NCI-H69 (cell line): ENCODE measurements around the gene RAB1B.
"Not testable (repeated sequence)": the region's sequence is repeated elsewhere in the genome, so short reads cannot be mapped to it uniquely, and the experiment has no call there.

Experiments
- DNase-seq: peaks from one replicate; lab custom pipeline; 2025; lab: John Stamatoyannopoulos, UW

The RAB1B gene

DNA sequence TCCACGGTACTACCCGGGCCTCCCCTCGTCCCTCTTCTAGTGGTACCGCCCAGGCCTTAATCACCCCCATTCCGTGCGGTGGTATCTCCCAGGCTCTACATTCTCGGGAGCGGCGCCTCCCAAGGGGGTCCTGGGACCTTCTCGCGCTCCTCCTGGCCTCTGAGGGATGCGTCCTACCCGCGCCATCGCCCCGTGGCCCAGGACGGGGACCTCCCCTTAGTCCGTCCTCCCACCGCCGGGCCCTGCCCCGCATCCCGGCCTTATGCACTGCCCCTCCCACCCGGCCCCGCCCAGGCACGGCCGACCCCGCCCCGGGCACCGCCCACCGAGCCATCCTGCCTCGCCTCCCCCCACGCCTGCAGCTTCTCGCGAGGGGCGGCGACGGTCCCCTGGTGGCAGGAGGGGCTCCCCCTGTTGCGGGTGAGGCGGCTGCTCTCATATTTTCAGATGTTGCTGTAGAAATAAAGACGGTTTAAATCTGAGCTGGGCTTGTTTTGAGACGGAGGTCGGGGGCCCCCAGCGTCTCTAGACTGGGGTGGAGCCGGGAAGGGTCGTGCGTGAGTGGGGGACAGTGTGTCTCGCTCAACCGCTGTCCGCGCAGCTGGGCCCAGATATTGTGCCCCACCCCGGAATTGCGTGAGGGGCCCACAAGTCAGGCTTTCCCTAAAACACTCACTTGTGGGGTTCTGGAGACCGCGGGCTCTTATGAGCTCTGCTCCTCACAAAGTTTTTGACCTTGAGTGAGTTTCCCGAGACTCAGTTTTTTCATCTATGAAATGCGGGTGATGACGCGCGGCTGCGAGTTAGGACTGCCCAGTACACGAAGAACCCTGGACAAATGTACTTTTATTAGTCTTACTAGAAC lies 828 bp upstream of the RAB1B start:
- DNase-seq = peak; percentile 95

GRCh38 chr11:66268952-66269905 lies 790 bp downstream of the RAB1B start:
- peak; percentile 67 for DNase-seq

DNA sequence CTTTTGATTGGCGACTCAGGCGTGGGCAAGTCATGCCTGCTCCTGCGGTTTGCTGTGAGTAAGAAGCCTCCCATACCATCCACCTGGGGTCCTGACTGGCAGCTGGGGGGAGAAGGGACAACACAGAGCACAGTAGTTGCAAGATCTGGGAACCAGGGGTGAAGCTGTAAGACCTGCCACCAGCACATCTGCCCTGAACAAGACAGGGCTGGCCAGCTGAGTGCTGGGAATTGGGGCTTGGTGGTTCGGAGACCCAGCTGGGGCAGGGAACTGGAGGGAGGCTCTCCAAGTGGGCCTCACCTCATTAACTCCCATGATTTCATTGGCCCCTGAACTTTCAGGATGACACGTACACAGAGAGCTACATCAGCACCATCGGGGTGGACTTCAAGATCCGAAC lies 3.4 kb downstream of the RAB1B start:
- no peak for DNase-seq

- no peak for DNase-seq
Measured at GRCh38 chr11:66272596-66272995, 4.2 kb downstream of the RAB1B start.

DNA sequence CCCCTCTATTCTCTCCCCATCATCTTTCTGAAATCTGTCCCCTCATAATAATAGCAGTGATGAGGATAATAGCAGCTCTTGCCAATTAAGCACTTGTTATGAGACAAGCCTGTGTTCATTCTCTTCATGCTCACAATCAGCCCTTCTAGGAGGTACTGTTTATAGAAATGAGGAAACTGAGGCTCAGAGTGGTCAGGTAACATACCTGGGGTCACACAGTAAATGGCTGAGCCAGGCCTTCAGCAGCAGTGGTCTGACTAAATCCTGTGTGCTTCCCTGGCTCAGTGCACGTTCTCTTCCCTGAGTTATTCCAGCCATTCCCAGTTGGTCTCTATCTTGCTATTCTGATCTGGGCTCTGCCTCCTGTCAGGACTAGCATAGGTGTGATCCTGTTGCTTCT lies 5.8 kb downstream of the RAB1B start:
- no peak for DNase-seq

GRCh38 chr11:66275396-66275795 lies 7.0 kb downstream of the RAB1B start:
- DNase-seq = no peak

DNA sequence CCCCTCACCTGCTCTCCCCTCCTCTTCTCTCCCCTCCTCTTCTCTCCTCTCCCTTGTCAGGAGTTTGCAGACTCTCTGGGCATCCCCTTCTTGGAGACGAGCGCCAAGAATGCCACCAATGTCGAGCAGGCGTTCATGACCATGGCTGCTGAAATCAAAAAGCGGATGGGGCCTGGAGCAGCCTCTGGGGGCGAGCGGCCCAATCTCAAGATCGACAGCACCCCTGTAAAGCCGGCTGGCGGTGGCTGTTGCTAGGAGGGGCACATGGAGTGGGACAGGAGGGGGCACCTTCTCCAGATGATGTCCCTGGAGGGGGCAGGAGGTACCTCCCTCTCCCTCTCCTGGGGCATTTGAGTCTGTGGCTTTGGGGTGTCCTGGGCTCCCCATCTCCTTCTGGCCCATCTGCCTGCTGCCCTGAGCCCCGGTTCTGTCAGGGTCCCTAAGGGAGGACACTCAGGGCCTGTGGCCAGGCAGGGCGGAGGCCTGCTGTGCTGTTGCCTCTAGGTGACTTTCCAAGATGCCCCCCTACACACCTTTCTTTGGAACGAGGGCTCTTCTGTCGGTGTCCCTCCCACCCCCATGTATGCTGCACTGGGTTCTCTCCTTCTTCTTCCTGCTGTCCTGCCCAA lies 7.7 kb downstream of the RAB1B start:
- DNase-seq = no peak

DNA sequence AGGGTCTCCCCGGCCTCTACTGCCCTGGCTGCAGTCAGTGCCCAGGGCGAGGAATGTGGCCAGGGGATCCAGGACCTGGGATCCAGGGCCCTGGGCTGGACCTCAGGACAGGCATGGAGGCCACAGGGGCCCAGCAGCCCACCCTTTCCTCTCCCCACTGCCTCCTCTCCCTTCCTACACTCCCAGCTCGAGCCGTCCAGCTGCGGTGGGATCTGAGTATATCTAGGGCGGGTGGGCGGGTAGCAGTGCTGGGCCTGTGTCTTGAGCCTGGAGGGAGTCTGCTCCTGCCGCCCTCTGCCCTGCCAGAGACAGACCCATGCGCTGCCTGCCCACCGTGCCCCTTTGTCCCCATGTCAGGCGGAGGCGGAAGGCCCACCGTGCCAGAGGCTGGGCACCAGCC lies 8.2 kb downstream of the RAB1B start:
- not testable (repeated sequence) for DNase-seq

DNA sequence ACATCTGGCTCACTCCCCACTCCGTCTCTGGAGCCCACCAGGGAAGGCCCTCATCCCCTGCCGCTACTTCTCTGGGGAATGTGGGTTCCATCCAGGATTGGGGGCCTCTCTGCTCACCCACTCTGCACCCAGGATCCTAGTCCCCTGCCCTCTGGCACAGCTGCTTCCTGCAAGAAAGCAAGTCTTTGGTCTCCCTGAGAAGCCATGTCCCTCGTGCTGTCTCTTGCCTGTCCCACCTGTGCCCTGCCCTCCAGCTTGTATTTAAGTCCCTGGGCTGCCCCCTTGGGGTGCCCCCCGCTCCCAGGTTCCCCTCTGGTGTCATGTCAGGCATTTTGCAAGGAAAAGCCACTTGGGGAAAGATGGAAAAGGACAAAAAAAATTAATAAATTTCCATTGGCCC lies 8.6 kb downstream of the RAB1B start:
- not testable (repeated sequence) for DNase-seq

- peak; percentile 79 for DNase-seq
Measured at GRCh38 chr11:66277471-66278362, 9.3 kb downstream of the RAB1B start, which contains the start of gene CNIH2. Gene CNIH2, plus strand, starts transcription at chr11:66278175. Its CDS starts 282 bp downstream, at chr11:66278457.

DNA sequence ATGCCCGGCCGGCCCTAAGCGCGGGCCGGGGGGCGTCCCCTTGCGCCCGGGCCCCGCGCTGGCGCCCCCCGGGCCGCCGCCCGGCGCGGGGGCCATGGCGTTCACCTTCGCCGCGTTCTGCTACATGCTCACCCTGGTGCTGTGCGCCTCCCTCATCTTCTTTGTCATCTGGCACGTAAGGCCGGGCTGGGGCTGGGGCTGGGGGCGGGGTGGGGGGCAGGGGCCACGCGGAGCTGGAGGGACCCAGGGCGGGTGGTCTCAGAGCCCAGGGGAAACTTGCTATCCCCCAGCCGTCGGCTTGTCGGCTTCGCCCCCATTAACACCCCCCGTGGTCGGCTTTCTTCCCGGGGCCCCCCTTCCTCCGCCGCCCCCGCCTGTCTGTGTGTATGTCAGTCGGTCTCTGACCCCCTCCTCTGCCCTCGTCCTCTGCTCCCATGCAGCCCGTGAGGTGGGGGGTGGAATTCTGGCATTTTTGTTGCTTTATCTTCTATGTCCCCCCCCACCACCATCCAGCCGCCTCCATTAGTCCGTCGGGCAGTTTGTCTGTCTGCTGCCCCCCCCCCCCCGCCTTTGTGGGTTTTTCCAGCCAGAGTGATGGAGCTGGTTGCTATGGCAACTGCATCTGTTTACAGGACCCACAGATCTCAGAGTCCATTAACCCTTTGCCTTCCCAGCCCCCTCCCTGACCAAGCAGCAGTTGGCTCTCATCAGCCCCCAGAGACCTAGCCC lies 10.1 kb downstream of the RAB1B start:
- peak; percentile 60 for DNase-seq

GRCh38 chr11:66279092-66279734 lies 10.8 kb downstream of the RAB1B start:
- peak; percentile 44 for DNase-seq

GRCh38 chr11:66280428-66280827 lies 12.0 kb downstream of the RAB1B start:
- DNase-seq = peak; percentile 47

DNA sequence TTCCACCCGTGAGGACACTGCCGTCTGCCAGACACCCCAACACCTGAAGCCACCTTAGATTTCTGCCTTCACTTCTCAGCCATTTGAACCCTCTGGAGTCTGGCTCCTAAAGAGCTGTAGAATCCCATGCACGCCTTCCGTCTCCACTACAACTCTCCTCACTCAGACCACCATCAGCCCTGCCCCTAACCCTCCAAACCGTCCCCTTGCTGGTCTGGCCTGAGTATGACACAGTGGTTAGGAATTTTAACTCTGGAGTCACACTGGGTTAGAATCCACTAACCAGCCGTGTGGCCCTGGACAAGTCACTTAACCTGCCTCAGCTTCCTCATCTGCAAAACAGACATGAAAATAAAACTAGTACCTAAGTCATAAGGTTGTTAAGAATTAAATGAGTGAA lies 12.6 kb downstream of the RAB1B start:
- DNase-seq = no peak

DNA sequence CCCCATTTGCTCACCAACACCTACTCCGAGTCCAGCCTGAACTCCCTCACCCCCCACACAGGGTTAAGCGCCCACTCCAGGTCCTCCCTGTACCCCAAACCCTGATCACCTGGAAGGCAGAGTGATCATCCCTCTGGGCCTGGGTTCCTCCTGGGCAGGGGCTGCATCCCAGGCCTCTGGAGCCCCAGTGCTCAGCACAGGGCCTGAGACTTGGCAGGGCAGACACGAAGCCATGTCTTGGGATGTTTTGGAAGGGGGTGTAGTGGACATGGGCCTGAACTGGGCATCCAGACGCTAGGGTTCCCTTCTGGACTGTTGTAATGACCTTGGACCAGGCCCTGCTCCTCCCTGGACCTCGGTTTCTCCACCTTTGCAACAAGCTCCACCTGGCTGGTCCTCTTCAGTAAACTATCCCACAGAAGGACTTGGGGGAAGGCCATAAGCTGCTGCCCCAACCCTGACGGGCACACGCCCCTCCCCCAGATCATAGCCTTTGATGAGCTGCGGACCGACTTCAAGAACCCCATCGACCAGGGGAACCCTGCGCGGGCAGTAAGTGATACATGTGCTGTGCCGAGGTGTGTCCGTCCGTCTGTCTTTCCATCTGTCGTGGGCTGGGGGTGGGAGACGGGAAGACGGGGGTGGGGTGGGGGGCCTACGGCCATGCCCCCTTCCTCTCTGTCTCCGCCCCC lies 13.5 kb downstream of the RAB1B start:
- DNase-seq = no peak

DNA sequence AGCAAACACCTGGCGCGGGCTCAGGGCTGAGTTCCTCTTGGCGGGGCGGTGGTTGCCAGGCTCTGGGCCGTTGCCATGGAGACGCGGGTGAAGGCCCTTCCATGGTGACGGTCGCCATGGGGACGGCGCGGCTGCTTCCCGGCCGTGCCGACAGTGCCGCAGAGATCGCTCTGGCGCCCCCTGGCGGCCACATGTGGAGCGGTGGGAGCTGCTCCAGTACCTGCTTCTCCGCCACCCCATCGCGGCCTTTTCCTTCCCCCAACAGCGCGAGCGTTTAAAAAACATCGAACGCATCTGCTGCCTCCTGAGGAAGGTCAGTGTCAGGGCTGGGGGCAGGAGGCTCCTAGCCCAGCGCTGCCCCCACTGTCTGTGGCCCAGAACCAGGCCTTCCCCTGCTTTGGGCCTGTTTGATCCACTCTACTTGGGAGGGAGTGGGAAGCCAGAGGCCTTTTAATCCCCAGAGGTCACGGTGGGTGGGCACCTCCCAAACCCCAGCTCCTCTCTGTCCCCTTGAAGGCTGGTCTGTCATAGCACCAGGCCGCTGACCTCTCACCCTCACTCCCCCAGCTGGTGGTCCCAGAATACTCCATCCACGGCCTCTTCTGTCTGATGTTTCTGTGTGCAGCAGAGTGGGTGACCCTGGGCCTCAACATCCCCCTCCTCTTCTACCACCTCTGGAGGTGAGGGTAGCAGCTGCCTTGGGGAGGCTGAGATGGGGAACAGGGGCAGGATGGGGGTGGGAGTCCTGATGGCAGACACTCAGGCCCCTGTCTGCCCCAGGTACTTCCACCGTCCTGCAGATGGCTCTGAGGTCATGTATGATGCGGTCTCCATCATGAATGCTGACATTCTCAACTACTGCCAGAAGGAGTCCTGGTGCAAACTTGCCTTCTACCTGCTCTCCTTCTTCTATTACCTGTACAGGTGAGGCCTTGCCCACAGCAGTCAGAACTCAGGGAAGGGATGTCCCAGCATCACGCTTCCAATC lies 14.3 kb downstream of the RAB1B start:
- peak; percentile 100 for DNase-seq

GRCh38 chr11:66283461-66284105 lies 15.1 kb downstream of the RAB1B start:
- DNase-seq = peak; percentile 25
